Activated T-cell treated with anti-CD3 and anti-CD28 coated beads for 48 hours (primary cell): Measurements from ENCODE around the gene TUBA8.
"Not testable (repeated sequence)": the region's sequence is repeated elsewhere in the genome, so short reads cannot be mapped to it uniquely, and the experiment has no call there.

Source experiments
- DNase-seq: peaks from one replicate; pipeline ENCODE4 v3.0.0-alpha.2; 2020; ENCODE audit warnings: low read depth

TUBA8 gene

GRCh38 chr22:18173441-18173840 is 62.8 kb downstream of the TUBA8 start:
- not testable (repeated sequence) for DNase-seq
